ENCODE data around the gene SLC38A1.
"Not testable (repeated sequence)": the region's sequence is repeated elsewhere in the genome, so short reads cannot be mapped to it uniquely, and the experiment has no call there.

SLC38A1 gene

DNA sequence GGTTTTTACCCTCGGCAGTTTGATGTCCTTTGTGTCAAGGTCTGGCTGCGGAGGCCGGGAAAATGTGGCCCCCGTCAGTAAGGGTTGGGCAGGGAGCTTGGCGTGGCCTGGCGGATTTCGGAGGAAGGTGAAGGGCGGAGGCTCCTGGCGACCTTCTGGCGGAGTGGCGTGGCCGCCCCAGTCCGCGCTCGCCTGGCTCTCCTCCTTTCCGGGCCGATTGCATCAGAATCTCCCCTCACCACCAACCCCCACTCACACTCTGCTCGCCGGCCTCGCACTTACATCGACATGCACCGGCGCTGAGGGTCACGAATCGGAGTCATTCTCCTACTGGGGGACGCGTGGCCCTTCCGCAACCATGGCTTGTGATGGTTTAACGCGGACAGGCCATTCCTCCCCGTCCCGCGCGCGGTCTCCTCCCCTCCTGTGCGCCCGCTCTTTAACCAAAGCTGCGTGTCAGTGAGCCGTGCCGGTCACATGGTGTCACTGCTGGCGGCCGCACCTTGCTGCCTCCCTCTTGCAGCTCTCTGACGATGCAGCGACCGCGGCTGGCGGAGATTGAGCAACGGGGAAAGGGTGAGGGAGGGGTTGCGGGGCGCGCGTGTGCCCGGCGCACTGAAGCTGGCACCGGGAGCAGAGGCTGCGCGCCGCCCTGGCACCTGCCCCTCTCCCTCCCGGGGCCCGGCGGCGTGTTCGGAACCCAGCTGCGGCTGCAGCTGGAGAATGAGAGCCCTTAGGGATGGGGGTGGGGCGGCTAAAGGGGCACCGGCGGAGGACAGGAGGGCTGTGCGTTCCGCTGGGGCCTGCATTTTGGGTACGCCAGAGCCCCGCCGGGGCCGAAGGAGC lies at the start of gene SLC38A1:
Gene SLC38A1, minus strand, starts transcription at position 461 of the 846 bp plus-strand sequence. CDS start 29,243 bp downstream, outside the sequence.
- peak; percentile 72 for DNase-seq

DNA sequence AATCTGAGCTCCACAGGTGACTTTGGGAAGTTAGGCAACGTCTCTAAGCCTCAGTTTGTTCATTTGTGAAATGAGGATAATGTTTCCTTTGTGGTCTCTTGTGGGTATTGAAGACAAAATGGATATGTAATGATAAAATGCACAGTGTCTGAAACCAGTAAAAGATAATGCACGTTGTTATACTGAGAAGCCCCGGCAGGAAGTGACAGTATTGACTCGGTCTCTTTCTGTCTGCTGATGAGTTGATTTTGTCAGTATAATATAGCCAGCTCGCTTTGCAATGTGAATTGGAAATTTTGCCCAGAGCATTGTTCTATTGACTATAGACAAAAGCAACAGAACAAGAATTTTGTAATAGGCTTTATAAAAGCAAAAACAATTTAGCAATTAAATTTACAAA lies 49.2 kb upstream of the SLC38A1 start:
- no peak for DNase-seq

DNA sequence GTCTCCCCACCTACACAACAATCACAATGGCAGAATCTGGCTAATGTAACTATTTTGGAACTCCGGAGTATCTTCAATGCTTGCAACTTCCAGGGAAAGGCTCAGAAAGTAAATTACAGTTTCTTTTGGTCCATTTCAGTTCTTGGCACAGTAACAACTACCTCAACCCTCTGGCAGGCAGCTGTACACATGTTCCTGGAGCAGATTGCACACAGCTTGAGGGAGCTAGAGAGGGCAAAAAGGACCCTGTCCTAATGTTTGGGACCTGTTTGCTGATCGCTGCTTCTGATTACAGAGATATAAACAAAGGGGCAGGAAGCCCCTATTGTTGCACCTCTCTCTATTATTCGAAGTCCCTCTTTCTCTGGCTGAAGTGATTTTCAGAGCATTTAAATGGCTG lies 35.2 kb upstream of the SLC38A1 start:
- no peak for DNase-seq

DNA sequence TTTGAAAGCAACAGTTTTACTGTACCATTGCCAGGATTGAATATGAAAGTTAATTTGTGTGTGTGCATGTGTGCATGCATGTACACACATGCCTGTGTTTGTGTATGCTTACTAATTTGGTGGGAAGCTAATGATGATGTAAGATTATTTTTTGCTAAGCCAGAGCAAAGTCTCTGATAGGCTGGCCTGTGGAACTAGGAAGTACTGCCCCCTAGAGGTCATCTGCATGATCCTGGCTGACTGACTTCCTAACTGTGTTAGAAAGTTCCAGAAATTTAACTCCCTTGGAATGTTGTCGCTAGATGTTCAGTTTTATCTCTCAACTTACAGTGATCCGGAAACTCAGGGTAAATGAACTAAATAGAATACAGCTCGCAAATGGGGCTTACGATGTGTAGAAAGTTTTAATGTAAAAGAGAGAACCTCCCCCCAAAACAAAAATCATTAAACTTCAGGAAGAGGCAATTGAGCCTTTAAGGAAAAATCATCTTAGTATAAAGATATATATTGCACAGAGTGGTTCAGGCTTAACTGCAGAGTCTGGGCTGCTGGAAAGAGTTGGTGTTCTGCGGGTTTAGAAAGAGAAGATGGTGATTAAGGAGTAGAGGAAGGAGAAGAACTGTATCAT lies 34.3 kb upstream of the SLC38A1 start:
- peak; percentile 58 for DNase-seq

DNA sequence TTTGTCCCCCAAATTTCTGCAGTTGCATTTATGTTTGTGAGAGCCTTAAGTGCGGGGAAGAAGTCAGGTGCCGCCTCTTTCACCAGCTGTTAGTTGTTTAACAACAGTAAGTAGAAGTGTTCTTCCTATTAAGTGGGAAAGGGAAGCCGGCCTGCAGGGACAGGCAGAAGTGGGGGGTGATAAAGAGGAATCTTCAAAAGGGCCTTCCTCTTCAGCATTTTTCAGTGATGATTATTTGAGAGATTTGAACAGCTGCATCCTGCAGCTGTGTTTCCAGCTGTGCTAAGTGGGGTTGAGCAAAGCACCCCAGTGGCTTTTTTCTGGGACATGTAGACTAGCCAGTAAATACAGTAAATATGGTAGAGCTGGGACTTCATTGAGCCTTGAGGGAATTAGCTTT lies 32.1 kb upstream of the SLC38A1 start:
- DNase-seq, result no peak

GRCh38 chr12:46299851-46300250 lies 31.0 kb upstream of the SLC38A1 start:
- no peak for DNase-seq

DNA sequence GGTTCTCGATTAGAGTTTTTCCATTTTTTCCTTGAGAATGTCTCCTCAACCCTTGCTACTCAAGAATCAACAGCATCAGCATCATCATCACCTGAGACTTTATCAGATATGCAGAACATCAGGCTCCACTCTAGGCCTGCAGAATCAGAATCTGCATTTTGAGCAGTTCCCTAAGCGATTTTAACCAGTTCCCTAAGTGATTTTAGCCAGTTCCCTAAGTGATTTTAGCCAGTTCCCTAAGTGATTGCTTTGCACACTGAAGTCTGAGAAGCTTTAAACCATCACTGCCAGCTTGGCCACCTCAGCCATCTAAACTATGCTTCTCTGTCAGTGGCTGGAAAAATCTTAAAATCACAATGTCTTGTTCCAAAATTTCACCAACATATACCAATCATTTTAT lies 29.4 kb upstream of the SLC38A1 start:
- no peak for DNase-seq

- no peak for DNase-seq
These were observed 28.0 kb upstream of the SLC38A1 start for GRCh38 chr12:46296822-46297221.

DNA sequence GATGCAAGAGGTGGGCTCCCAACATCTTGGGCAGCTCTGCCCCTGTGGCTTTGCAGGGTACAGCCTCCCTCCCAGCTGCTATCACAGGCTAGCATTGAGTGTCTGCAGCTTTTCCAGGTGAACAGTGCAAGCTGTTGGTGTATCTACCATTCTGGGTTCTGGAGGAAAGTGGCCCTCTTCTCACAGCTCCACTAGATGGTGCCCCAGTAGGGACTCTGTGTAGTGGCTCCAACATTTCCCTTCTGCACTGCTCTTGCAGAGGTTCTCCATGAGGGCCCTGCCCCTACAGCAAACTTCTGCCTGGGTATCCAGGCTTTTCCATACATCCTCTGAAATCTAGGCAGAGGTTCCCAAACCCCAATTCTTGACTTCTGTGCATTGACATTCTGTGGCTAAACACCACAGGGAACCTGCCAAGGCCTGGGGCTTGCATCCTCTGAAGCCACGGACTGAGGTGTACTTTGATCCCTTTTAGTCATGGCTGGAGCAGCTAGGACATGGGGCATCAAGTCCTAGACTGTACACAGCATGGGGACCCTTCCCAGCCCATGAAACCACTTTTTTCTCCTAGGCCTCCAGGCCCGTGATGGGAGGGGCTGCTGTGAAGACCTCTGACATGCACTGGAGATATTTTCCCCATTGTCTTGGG lies 24.0 kb upstream of the SLC38A1 start:
- DNase-seq, result no peak

DNA sequence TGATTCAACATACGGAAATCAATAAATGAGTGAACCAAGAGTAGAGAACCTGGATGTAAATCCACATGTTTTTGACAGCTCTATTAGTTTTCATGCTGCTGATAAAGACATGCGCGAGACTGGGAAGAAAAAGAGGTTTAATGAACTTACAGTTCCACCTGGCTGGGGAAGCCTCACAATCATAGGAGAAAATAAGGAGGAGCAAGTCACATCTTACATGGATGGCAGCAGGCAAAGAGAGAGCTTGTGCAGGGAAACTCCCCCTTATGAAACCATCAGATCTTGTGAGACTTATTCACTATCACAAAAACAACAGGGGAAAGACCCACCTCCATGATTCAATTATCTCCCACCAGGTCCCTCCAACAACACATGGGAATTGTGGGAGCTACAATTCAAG lies 23.1 kb upstream of the SLC38A1 start:
- not testable (repeated sequence) for DNase-seq

- not testable (repeated sequence) for DNase-seq
These were observed 16.3 kb upstream of the SLC38A1 start for GRCh38 chr12:46285177-46285576.

- no peak for DNase-seq
These were observed 14.0 kb upstream of the SLC38A1 start for GRCh38 chr12:46282829-46283228.

DNA sequence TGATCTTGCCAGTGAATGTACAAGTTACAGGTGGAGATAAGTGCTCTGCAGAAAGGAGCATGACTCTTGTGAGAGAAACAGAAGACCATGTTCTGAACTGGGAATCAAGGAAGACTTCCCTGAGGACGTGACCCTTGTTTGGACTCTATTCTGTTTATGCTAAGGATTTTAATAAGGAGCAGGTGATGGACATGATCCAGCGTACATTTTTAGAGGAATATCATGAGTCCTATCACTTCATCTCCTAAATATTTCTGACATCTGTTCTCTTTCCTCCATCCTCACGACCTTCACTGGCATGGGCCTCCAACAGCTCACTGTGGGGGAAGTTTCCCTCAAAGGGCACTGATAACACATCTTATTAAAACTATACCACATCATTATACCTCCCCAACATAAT lies 7.9 kb upstream of the SLC38A1 start:
- no peak for DNase-seq

- DNase-seq, result no peak
These were observed 3.0 kb upstream of the SLC38A1 start for GRCh38 chr12:46271863-46272262.

DNA sequence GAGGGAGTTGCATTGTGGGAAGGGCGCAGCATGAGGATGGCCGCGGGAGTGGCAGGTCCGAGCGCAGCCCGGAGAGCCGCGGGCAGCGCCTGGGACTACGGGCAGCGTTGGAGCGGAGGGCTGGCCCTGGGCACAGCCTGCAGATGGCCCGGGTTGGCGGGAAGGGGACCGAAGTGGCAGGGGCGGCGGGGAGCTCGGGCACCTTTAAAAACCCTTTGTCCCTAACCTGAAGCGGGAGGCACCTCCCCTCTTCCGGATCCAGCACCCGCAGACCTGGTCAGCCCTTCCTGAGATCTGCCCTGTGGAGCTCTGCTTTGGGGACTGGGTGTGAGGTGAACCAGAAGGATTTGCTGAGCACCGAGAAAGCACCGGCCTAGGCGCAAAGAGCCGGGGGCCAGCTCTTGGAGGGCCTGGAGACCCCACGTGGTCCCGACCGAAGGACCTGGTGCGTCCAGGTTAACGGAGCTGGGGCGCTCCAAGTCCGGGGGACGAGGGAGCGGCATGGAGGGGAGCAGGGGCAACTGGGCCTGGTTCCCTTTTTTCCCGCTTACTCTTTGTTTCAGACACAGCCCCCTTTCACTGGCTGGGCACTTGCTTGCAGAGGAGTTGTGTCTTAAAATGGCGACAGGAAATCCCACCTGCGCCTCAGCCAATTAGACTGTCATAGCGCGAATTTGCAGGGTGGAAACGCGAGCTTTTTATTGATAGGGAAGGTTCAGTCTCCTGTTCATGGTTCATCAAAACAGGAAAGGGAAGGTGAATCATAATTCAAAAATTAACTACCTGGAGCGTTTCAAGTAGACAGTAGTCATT lies 792 bp upstream of the SLC38A1 start:
- DNase-seq, result no peak

DNA sequence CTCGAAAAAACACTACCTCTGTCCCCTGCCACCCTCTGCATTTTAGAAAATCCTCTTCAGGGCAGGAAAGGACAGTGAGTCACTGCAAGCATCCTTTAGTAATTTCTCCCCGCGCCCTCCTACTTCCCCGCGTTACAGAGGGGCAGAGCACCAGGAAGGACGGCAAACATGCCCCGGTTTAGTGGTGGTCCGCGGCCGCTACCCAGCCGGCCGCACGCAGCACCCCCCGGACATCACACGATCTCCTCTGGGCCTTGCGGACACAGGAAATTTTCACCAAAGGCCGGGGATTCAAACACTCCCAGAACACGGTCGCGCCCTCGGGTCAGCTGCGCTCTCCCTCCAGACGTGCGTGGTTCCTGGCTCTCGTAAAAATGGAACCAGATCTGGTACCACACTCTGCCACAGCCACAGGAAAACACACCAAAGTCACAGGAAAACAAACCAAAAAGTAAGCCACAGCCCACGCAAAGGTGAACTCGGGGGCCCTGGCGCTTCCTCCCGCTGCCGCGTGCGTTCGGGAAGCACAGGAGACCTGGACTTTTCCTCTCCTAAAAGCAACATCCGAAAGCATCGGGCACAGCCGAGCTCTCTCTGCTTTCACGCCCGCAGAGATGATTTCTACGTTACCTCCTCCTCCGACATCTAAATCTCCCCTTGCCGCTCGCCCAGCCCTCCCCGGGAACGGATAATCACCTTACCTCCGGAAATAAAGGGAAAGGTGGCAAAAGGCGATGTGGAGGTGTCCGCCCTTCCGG lies 839 bp downstream of the SLC38A1 start:
- peak; percentile 33 for DNase-seq

DNA sequence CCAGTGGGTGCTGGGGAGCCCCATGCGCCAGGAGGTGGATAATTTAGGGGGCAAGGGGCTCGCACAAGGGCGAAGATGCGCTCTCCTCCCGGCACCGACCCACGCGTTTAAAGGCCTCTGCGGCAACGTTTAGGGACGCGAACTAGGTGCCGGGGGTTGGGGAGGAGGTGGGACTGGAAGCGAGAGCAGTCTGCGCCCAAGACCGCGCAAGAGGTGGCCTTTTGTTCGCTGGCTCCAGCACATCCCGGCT lies 1.3 kb downstream of the SLC38A1 start:
- peak; percentile 53 for DNase-seq

GRCh38 chr12:46266869-46267574 lies 1.8 kb downstream of the SLC38A1 start:
- DNase-seq, result peak; percentile 53

DNA sequence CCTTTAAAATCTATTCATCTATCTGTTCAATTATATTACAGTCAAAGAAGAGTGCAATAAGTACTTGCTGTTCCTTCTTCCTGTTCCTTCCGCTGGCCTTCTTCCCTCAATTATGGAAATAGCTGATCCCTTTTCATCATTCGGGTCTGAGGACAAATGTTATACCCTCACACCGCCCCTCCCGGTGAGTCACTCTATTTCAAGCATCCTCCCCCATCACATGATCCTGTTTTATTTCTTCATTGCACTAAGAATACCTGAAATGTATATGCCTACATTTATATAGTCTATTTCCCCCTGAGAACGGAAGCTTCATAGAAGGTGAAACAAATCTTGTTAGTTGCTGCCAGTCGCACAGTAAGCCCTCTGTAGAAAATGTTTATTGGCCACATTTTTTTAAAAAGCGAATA lies 2.5 kb downstream of the SLC38A1 start:
- no peak for DNase-seq

DNA sequence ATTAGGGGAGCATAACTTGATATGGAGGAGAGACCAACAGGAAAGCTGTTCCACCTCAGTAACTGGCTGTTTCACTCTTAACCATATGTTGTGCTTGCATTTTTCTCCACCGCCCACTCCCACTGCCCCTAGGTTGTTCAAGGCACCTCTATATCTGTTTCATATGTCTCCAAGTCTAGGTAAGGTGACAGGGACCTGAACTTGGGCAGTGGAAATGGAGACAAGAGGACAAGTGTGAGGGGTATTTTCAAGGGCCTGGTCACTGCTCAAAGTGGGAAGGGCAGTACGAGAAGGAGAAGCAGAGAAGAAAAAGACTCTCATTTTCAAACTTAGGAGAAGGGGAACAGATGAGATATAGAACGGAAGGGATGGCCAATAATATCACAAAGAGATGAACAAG lies 3.1 kb downstream of the SLC38A1 start:
- no peak for DNase-seq

GRCh38 chr12:46265102-46265501 lies 3.7 kb downstream of the SLC38A1 start:
- no peak for DNase-seq

- no peak for DNase-seq
These were observed 4.8 kb downstream of the SLC38A1 start for GRCh38 chr12:46264057-46264456.

All from midbrain (tissue), 1 donor.